Measurements from ENCODE around the gene GNG13. TPM values are rescaled to one million over a fixed set of nuclear protein-coding genes. Genes with fewer than 3 reads are reported as not detected.

The GNG13 gene
- total RNA-seq, 1 donor = not detected

DNA sequence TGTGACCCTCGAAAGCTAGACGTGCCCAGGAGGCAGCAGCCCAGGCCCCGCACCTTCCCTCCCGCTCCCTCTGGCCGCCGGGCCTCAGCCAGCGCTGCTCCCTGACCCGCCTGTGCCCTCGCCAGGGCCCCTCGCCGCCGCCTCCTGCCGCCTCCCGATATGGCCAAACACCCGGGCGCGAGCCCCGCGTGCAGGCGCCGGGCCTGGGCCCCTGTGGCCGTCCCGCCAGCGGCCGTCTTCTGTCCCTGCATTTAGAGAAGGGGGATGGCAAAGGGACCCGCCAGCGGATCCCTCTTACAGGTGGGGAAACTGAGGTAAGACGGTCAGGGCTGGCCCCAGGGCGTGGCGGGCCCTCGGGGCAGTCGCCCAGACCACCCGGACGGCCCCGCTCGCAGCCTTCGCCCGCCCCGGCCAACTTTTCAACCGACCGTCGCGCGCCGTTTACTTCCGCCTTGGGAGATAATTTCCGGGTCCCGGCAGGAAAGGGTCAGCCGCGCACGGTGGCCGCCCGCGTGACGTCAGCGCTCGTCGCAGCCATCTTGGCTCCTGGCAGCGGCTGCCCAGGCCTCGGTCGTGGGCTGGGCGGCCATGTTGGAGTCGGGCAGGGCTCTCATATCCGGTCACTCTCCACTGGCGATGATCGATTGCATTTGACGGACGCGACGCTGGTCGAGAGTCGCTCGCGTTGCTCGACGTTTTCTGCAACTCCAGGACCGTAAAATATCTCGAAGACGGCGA is 7.0 kb upstream of the GNG13 start:
- Histone ChIP-seq H3K4me1 (ENCODE audit: insufficient read depth, low read length) (peaks cover 14% of the 10 kb centered on the region), H3K4me3 (ENCODE audit: low read length) (peak overlapping the region; percentile 67), H3K27me3 (ENCODE audit: insufficient read depth, low read length) (no peaks in the 10 kb centered on the region), H3K9me3 (ENCODE audit: low read depth, low read length) (no peaks in the 10 kb centered on the region)

GRCh38 chr16:805474-805873 is 4.9 kb upstream of the GNG13 start:
- Histone ChIP-seq H3K9me3 (ENCODE audit: low read depth, low read length) (no peaks in the 10 kb centered on the region), H3K4me1 (ENCODE audit: insufficient read depth, low read length) (peaks cover 14% of the 10 kb centered on the region), H3K27me3 (ENCODE audit: insufficient read depth, low read length) (peaks cover 2% of the 10 kb centered on the region)

GRCh38 chr16:804193-805048 is 3.9 kb upstream of the GNG13 start:
- H3K9me3 ChIP-seq (ENCODE audit: low read depth, low read length) = no peaks in the 10 kb centered on the region
- peaks cover 14% of the 10 kb centered on the region for H3K4me1 ChIP-seq (ENCODE audit: insufficient read depth, low read length)
- H3K27me3 ChIP-seq (ENCODE audit: insufficient read depth, low read length) = peaks cover 2% of the 10 kb centered on the region
- H3K4me3 ChIP-seq (ENCODE audit: low read length) = no peak overlapping the region

More at GRCh38 chr16:805474-805873, 4.9 kb upstream of the GNG13 start:
- H3K4me3 ChIP-seq (ENCODE audit: low read length) = no peak overlapping the region

DNA sequence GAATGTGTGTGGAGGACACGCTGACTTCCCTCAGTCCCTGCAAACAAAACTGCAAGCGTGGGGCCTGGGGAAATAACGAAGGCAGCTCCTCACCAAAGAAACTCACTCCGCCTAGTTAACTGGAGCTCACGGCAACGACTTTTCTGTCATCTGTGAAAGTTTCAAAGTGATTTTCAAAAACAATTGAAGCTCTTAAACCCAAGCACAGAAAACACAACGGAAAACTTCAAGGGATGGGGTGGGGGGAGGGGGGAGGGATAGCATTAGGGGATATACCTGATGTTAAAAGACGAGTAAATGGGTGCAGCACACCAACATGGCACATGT is 3.2 kb upstream of the GNG13 start:
- H3K9me3 ChIP-seq (ENCODE audit: low read depth, low read length) = no peaks in the 10 kb centered on the region
- peaks cover 2% of the 10 kb centered on the region for H3K27me3 ChIP-seq (ENCODE audit: insufficient read depth, low read length)
- peaks cover 13% of the 10 kb centered on the region for H3K4me1 ChIP-seq (ENCODE audit: insufficient read depth, low read length)
- H3K4me3 ChIP-seq (ENCODE audit: low read length) = no peak overlapping the region

- H3K9me3 ChIP-seq (ENCODE audit: low read depth, low read length) = no peaks in the 10 kb centered on the region
- peaks cover 2% of the 10 kb centered on the region for H3K27me3 ChIP-seq (ENCODE audit: insufficient read depth, low read length)
- peaks cover 8% of the 10 kb centered on the region for H3K4me1 ChIP-seq (ENCODE audit: insufficient read depth, low read length)
- H3K4me3 ChIP-seq (ENCODE audit: low read length) = no peak overlapping the region
Measured at GRCh38 chr16:802914-803753, 2.6 kb upstream of the GNG13 start.

GRCh38 chr16:802461-802860 is 1.9 kb upstream of the GNG13 start:
- Histone ChIP-seq H3K27me3 (ENCODE audit: insufficient read depth, low read length) (peaks cover 2% of the 10 kb centered on the region), H3K9me3 (ENCODE audit: low read depth, low read length) (no peaks in the 10 kb centered on the region), H3K4me3 (ENCODE audit: low read length) (no peak overlapping the region), H3K4me1 (ENCODE audit: insufficient read depth, low read length) (peaks cover 8% of the 10 kb centered on the region)

- Histone ChIP-seq H3K27me3 (ENCODE audit: insufficient read depth, low read length) (peaks cover 2% of the 10 kb centered on the region), H3K4me1 (ENCODE audit: insufficient read depth, low read length) (peaks cover 6% of the 10 kb centered on the region), H3K9me3 (ENCODE audit: low read depth, low read length) (no peaks in the 10 kb centered on the region), H3K4me3 (ENCODE audit: low read length) (no peak overlapping the region)
Measured at GRCh38 chr16:801584-802363, 1.2 kb upstream of the GNG13 start.

- Histone ChIP-seq H3K4me3 (ENCODE audit: low read length) (no peak overlapping the region), H3K9me3 (ENCODE audit: low read depth, low read length) (no peaks in the 10 kb centered on the region), H3K27me3 (ENCODE audit: insufficient read depth, low read length) (peaks cover 2% of the 10 kb centered on the region), H3K4me1 (ENCODE audit: insufficient read depth, low read length) (no peaks in the 10 kb centered on the region)
Measured at GRCh38 chr16:800834-801511, 439 bp upstream of the GNG13 start.

DNA sequence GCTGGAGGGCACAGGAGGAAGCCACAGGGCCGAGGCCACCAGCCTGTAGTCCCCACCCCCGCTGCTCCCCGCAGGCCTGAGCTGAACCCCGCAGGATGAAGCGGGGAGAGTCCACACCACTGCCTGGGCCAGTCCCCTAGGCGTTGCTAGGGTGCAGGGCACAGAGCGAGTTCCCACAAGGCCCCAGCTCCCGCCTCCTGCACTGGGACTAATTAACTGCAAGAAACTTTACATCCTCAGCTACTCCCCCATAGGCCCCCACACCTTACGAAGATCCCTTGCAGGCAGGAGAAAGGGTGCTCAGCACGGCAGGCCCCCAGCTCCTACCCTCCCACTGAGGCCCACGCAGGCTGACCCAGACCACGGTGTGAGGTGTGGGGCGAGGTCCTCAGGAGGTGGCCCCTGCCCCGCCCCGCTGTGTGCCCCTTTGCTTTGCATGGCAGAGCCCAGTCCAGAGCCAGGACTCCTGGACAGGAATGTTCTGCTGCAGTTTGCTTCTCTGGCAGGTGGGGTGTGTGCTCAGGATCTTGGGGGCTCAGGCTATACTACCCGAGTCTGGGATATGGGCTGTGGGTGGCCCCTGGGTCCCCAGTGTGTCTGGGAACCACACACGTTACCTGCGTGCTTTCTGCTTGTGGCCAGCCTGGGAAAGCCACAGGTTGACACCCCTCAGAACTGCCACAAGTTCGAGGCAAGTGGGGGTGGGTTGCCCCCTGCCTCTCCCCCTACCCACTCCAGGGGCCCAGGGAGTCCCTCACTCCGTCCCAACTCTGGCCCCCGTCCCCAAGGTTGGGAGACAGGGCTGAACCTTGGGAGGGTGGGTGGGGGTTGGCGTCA is 1.2 kb downstream of the GNG13 start:
- no peaks in the 10 kb centered on the region for H3K9me3 ChIP-seq (ENCODE audit: low read depth, low read length)
- no peak overlapping the region for H3K4me3 ChIP-seq (ENCODE audit: low read length)
- H3K4me1 ChIP-seq (ENCODE audit: insufficient read depth, low read length) = no peaks in the 10 kb centered on the region
- peaks cover 2% of the 10 kb centered on the region for H3K27me3 ChIP-seq (ENCODE audit: insufficient read depth, low read length)

DNA sequence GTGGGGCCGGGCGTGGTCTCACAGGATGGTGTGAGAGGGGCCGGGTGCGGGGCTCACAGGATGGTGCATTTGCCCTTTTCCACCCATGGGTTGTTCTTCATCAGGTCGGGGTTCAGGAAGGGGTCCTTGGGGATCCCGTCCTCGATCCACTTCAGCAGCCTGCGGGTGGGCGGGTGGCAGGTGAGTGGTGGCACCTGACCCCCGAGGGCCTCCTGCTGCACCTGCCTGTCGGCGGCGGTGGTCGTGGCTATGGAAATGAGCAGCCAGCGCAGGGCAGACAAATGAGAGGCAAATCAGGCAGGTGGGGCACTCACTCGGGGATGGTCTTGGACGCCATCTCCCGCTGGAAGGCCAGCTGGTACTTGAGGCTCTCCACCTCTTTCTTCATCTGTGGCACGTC is 1.9 kb downstream of the GNG13 start:
- Histone ChIP-seq H3K9me3 (ENCODE audit: low read depth, low read length) (no peaks in the 10 kb centered on the region), H3K27me3 (ENCODE audit: insufficient read depth, low read length) (peaks cover 2% of the 10 kb centered on the region), H3K4me3 (ENCODE audit: low read length) (no peak overlapping the region), H3K4me1 (ENCODE audit: insufficient read depth, low read length) (no peaks in the 10 kb centered on the region)

GRCh38 chr16:797686-798085 is 2.8 kb downstream of the GNG13 start:
- no peaks in the 10 kb centered on the region for H3K4me1 ChIP-seq (ENCODE audit: insufficient read depth, low read length)
- no peak overlapping the region for H3K4me3 ChIP-seq (ENCODE audit: low read length)
- no peaks in the 10 kb centered on the region for H3K9me3 ChIP-seq (ENCODE audit: low read depth, low read length)
- peaks cover 2% of the 10 kb centered on the region for H3K27me3 ChIP-seq (ENCODE audit: insufficient read depth, low read length)

GRCh38 chr16:797120-797420 is 3.5 kb downstream of the GNG13 start:
- H3K4me3 ChIP-seq (ENCODE audit: low read length) = no peak overlapping the region
- H3K9me3 ChIP-seq (ENCODE audit: low read depth, low read length) = no peaks in the 10 kb centered on the region
- no peaks in the 10 kb centered on the region for H3K4me1 ChIP-seq (ENCODE audit: insufficient read depth, low read length)
- H3K27me3 ChIP-seq (ENCODE audit: insufficient read depth, low read length) = peaks cover 2% of the 10 kb centered on the region

GRCh38 chr16:796296-797119 is 4.0 kb downstream of the GNG13 start:
- no peaks in the 10 kb centered on the region for H3K4me1 ChIP-seq (ENCODE audit: insufficient read depth, low read length)
- H3K27me3 ChIP-seq (ENCODE audit: insufficient read depth, low read length) = peaks cover 2% of the 10 kb centered on the region
- no peak overlapping the region for H3K4me3 ChIP-seq (ENCODE audit: low read length)
- H3K9me3 ChIP-seq (ENCODE audit: low read depth, low read length) = no peaks in the 10 kb centered on the region

Measured in mononuclear cell (primary cell).